Left cardiac atrium (tissue), 4 donors: Measurements from ENCODE around the gene ABCD2. TPM values are rescaled to one million over a fixed set of nuclear protein-coding genes. Genes with fewer than 3 reads are reported as not detected.
"Not testable (repeated sequence)": the region's sequence is repeated elsewhere in the genome, so short reads cannot be mapped to it uniquely, and the experiment has no call there.

ENCODE experiments used
- ATAC-seq, 2 donors: fragments of 200-7000 bp; cut with Tn5 transposase; one replicate each; pipeline ENCODE4 v1.9.1; 2020; ENCODE audit warnings: mild to moderate bottlenecking in 2 of 2, moderate library complexity in 2 of 2
- DNase-seq: peaks from one replicate; pipeline ENCODE4 v3.0.0-alpha.2; 2020
- intact Hi-C, 2 donors: fragments of 100-400 bp; cut with DNase I; formaldehyde crosslinking; loops; one replicate each; pipeline versions ENCODE4 v1.14.1 to v1.15.1; 2022 to 2023
- total RNA-seq, 2 donors: library from RNA; stranded (reverse); fragmentation: NEBNext Ultra II Directional; extraction: Animal tissue kit (Norgen Biotek cat#: 25700); gene quantifications; one replicate each; pipeline ENCODE4 v1.2.1, GENCODE V29; 2021
- donor health status: DM: no; HTN: yes; CAD: no.
- donor health status: DM: no; HTN: yes; CAD: no; lungs with severe emphysema.
- donor health status: DM: yes; HTN: yes; CAD: no.
- donor health status: Dilated cardiomyopathy.

Gene ABCD2
- total RNA-seq, 2 donors from 2014 or later: 8.0 to 11.8 TPM

DNA sequence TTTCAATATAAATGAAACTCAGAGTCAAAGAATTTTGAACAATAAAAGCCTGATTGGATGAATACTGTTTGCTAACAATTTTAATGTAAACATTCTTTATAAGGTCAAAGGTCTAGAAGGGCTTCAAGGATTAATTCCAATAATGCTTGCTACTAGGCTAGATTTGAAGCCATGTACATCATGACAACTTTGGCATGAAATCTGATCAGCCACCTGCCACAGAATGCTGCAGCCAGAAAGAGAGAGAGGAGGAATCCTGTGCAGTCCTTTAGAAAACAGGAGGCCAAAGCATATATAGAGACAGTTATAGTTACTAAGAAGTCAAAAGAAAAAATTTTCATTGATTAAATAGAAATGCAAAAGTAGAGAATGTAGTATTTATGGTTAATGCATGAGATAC, 47.1 kb downstream of the ABCD2 start:
- no peak for ATAC-seq
- no peak for DNase-seq
- intact Hi-C loops: no loop called here

DNA sequence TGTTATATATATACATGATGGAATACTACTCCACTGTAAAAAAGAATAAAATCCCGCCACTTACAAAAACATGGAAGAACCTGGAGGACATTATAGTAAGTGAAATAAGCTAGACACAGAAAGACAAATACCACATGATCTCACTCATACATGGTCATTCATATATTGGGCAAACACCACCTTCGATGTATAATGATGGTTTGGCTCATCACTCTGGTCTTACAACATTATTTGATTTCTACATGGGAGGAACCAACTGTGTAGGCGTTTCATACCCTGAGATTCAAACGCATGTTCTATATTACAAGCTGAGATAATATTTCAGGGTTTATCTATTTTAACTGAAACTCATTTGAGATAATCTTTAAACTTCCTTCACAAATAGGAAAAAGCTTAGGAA, 48.3 kb downstream of the ABCD2 start:
- no peak for ATAC-seq
- DNase-seq: no peak
- intact Hi-C loops: no loop called here

DNA sequence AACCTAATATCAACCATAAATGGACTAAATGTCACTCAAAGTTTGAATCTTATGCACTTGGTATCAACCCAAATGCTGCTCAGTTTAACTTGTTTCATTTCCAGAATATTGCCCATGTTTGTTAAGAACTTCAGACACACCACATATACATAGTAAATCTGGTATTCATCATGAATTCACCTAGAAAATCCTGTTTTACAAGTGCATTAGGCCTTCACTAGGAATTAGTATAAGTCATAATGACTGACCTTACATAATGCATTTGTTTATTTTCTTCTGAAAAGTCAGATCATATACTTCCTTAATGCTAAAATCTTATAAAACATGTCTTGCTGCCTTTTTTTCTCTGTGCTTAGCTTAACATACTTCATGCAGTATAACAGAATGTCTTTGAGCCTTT, 66.1 kb downstream of the ABCD2 start:
- intact Hi-C loops: no loop called here
- DNase-seq (no peak), ATAC-seq (no peak)

DNA sequence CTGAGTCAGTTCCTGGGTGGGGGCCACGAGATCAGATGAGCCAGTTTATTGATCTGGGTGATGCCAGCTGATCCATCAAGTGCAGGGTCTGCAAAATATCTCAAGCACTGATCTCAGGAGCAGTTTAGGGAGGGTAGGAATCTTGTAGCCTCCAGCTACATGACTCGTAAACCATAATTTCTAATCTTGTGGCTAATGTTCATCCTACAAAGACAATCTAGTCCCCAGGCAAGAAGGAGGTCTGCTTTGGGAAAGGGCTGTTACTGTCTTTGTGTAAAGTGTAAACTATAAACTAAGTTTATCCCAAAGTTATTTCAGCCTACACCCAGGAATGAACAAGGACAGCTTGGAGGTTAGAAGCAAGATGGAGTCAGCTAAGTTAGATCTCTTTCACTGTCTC, 75.4 kb downstream of the ABCD2 start:
- intact Hi-C loops, DNase-seq, ATAC-seq: not testable (repeated sequence)

DNA sequence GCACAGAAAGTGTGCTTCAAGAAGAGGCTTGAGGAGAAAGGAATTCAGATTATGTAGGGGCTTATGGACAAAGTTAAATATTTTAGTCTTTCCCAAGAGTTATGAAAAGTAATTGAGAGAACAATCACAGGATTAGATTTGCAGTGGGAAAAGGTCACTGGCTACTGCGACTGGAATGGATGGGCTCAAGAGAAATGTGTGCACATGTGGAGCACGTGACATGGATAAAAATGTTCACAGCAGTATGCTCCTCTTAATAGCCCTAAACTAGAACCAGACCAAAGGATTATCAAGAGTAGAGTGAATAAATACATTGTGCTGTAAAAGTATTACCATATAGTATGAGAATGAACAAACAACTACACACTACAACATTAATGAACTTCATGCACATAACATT, 78.1 kb downstream of the ABCD2 start:
- DNase-seq (no peak), ATAC-seq (no peak)
- intact Hi-C loops: no loop called here

DNA sequence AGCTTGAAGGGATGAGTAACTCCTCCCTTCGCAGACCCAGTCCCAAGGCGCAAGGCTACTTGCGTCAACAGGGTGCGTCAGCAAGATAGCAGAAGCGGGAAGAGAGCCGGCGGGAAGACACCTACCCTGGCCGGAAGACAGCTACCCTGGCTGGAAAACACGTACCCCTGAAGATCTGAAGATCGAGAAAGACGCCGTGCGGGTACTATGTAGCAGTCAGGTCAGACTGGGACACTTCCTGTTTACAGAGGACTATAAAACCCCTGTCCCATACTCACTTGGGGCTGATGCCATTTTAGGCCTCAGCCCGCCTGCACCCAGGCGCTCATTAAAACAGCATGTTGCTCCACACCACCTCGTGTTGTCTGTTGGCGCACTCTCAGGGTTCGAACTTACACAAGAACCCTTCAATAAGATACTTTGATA, 80.9 kb downstream of the ABCD2 start:
- DNase-seq: peak; percentile 20
- intact Hi-C loops: loop anchor here in 1 of 2 donors (10.0 kb wide), 1 partner anchor 174 kb away; no protein-coding TSS in a partner anchor
- ATAC-seq: no peak

DNA sequence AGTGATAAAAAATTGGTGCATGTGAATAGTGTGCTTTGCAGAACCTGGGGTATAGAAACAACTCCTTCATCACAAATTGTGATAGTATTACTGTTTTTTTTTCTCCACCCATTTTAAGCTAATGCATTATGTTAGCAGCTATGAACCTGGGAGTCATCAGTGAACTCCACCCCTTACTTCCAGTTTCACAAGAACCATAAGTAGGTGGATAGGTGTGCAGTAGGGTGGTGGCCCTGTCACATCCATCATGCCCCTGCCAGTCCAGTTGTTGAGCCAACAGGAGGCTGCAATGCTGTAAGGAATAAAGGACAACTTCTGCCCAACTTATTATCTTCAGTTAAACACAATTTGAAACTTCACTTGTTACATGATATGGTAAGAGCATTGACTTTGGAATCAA, 85.7 kb downstream of the ABCD2 start:
- ATAC-seq (no peak), DNase-seq (no peak)
- intact Hi-C loops: loop anchor here in 1 of 2 donors (10.0 kb wide), 1 partner anchor 169 kb away; no protein-coding TSS in a partner anchor

DNA sequence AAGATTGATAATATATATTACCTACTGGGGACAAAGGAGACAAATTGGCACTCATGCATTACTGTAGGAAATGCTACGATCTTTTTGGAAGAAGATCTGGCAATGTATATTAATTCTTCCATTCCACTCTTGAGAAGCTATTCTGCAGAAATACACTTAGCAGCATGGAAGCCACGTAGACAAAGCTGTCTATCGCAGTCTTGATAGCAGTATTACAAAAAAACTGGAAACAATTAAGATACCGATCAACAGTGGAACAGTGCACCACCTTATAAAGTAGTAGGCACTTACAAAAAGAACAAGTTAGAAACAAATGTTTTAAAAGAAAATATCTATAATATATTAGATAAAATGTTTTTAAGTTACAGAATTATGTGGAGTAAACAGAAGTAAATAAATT, 87.2 kb downstream of the ABCD2 start:
- intact Hi-C loops: loop anchor here in 1 of 2 donors (10.0 kb wide), 1 partner anchor 168 kb away; no protein-coding TSS in a partner anchor
- no peak for DNase-seq
- ATAC-seq: no peak

DNA sequence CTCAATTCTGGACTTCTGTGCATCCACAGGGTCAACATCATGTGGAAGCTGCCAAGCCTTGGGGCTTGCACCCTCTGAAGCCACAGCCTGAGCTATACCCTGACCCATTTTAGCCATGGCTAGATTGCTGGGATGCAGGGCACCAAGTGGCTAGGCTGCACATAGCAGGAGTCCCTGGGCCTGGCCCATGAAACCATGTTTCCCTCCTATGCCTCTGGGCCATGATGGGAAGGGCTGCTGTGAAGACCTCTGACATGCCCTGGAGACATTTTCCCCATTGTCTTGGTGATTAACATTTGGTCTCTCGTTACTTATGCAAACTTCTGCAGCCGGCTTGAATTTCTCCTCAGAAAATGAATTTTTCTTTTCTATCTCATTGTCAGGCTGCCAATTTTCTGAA, 92.6 kb downstream of the ABCD2 start:
- ATAC-seq (no peak), DNase-seq (no peak)
- intact Hi-C loops: no loop called here

DNA sequence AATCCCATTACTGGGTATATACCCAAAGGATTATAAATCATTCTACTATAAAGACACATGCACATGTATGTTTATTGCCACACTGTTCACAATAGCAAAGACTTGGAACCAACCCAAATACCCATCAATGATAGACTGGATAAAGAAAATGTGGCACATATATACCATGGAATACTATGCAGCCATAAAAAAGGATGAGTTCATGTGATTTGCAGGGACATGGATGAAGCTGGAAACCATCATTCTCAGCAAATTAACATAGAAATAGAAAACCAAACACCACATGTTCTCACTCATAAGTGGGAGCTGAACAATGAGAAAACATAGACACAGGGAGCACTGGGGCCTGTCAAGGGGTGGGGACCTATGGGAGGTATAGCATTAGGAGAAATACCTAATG, 97.4 kb downstream of the ABCD2 start:
- ATAC-seq, intact Hi-C loops, DNase-seq: not testable (repeated sequence)

DNA sequence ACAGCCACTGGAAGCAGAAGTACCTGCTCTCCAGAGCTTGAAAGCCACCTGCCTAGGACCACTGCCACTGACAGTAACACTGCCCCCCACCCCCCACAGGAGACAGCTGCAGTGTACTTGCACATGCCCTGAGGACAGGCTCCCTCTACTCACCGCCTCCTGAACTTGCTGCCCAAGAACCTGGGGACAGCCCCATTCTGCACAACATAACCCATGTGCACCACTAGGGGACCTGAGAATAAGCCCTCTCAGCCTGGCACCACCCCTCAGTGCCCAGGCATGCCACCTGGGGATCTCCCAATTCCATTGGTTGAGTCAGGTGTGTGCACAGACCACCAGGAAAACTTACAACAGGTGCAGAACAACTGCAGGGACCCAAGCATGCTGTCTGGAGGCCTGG, 109.6 kb downstream of the ABCD2 start:
- intact Hi-C loops: no loop called here
- ATAC-seq (no peak), DNase-seq (no peak)

DNA sequence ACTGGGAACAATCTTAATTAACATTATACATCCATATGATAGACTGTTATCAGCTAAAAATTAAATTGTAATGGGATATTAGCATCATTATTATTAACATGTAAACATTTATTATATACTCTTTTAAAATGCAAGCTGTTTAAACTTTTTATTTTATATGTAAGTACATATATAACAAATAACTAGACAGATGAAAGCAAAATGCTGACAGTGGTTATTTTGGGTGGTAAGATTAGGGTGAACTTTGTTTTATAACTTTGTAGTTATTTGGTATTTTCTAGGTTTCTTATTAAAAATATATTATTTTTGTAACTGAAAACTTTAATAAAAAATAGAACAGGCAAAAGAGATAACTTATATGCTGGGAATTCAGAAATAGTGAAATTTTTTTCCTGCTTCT, 114.0 kb downstream of the ABCD2 start:
- ATAC-seq: no peak
- intact Hi-C loops: no loop called here
- no peak for DNase-seq

DNA sequence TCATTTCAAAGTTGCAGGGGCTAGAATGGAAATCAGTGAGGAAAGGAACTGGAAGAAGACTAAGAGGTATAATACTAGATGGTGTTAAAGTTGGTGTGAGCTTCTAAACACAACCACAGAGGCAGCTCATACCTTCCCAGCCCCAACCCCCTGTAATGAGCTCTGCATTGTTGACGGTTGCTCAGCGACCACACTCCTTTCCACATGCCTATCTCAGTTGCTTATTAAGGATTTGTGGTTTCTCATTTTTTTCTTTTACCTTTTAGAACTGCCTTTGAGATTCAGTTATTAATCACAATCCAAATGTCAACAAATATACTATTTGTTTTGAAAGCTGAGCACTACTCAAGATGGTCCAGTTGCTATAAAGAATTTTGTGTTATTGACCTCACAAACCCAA, 114.6 kb downstream of the ABCD2 start:
- DNase-seq (no peak), ATAC-seq (no peak)
- intact Hi-C loops: no loop called here

DNA sequence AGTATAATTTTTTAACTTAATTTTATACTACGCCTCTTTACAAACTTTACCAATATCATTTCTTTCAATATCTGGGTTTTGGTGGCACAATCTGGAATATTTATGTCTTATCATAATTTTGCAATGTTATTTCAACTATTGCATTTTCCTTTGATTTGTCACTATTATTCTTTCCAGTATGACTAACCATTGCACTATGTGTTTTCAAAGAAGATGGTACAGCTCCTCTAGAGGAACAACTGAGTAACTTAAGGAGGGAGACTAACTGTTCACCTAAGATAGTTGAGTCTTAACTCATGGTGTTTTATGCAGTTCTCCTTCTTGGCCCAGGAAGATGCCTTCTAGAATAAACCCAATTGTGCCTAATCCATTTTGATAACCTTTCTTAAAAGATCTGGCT, 116.2 kb downstream of the ABCD2 start:
- intact Hi-C loops: no loop called here
- DNase-seq: no peak
- peak in 1 of 2 donors; percentile 75 for ATAC-seq

DNA sequence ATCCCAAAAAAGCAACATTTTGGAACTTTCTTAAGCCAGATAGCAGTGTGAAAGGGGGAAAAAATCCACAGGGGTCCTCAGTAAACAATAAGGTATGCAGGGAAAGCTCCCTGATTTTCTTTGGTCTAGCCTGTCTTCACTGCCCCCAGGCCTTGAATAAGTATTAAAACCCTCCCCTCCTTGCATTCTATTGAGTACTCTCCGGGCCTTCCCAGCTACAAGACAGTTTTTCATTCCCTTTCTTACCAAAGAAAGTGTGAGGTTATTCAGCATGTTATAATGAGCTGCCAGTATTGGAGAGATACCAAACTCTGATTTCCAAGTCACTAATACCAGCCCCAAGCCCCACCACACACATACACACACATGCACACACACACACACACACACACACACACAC, 116.9 kb downstream of the ABCD2 start:
- intact Hi-C loops: no loop called here
- no peak for ATAC-seq
- no peak for DNase-seq

Other genes starting within 250 kb of the ABCD2 start
- gene KIF21A, start 176.7 kb downstream of the ABCD2 start, total RNA-seq: 10 to 100 TPM; 31.9 to 40.0 TPM